NCI-H1436 (cell line): ENCODE results near the gene MRPL53.

Source experiments
- DNase-seq: peaks from one replicate; lab custom pipeline; 2025; lab: John Stamatoyannopoulos, UW

The MRPL53 gene

DNA sequence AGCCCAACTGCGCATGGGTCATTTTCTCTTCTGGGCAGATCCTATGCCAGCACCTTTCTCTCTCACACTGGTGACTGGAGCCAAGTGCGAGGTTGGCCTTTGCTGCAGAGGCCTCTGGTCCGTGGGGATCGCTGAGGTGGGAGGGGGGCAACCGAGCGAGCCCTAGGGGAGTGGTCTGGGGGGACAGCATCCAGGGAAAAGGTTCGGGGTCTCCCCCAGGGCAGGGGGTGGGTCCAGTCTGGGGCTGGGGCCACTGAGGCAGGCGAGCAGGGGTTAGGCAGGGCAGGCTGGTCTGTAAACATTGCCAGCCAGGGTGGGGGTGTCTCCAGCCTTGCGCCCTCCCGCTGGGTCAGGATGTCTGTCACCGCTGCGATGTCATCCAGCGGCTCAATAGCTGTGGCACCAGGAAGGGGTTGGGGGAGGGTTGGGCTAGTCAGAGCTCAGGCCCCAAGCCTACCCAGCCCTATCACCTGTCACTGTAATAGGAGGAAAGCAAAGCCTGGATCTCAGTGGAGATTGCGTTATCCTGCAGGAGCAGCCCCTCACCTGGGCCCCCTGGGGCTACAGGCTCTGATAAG is 46.2 kb downstream of the MRPL53 start:
- DNase-seq = no peak

DNA sequence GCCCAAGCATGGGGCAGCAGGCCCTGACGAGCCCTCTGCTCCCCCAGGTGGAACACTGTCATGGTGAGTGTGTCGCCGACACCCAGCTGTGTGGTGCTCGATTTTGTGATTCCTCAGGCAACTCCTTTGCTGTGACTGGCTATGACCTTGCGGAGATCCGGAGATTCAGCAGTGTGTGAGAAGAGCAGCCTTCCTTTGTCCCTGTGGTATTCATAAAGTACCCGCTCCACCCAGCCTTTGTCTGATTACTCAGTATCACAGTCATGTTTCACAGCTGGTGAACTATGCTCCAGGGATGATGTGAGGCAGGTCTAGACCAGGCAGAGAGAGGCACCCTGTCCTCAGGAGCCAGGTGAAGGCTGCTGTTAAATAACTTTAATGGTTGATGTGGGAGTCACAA is 47.0 kb downstream of the MRPL53 start:
- DNase-seq = no peak

DNA sequence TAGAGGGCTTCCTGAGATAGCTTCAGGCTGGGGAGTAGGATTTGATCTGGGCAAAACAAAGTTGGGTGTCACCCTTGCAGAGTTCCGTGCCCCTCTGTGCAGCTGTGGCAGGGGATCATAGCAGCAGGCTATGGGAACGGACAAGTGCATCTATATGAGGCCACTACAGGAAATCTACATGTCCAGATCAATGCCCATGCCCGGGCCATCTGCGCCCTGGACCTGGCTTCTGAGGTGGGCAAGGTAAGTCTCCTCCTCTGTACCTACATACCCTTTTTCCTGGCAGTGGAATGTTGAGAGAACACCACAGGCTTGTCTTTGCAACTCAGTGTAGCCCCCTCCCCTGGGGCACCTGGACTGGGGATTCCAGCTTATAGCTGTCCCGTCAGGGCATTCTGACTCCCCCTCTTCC is 47.5 kb downstream of the MRPL53 start:
- no peak for DNase-seq

DNA sequence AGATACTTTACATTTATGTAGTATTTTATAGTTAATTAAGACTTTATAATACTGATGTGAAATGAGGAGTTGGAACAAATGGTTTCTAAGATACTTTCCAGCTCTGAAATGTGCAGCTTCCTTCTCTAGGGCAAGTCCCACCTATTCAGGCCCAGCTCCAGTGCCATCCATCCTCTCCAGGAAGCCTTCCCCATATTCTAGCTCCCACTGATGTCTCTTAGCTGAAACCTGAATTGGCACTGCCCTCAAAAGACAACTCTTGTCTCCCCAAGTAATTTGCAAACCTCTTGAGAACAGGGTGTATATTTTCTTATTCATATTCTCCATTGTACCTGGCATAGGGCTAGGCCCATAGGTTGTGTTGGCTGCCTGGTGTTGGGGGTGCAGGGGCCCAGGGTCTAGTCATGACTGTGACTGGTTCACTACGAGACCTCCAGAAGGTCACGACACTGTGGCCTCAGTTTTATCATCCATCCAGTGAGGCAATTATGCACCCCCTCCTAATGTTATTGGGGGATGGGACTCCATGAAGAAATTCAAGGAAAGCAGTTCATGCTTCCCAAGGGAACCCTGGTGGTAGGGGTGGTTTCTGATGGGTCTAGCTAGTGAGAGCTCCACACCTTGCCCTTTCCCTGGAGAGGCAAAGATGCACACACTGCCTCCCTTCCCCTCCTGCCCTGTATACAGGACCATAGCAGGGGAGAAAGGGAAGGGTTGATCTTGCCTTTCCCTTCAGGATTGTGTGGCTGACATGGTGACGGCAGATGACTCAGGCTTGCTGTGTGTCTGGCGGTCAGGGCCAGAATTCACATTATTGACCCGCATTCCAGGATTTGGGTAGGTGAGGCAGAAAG is 48.1 kb downstream of the MRPL53 start:
- DNase-seq = no peak

DNA sequence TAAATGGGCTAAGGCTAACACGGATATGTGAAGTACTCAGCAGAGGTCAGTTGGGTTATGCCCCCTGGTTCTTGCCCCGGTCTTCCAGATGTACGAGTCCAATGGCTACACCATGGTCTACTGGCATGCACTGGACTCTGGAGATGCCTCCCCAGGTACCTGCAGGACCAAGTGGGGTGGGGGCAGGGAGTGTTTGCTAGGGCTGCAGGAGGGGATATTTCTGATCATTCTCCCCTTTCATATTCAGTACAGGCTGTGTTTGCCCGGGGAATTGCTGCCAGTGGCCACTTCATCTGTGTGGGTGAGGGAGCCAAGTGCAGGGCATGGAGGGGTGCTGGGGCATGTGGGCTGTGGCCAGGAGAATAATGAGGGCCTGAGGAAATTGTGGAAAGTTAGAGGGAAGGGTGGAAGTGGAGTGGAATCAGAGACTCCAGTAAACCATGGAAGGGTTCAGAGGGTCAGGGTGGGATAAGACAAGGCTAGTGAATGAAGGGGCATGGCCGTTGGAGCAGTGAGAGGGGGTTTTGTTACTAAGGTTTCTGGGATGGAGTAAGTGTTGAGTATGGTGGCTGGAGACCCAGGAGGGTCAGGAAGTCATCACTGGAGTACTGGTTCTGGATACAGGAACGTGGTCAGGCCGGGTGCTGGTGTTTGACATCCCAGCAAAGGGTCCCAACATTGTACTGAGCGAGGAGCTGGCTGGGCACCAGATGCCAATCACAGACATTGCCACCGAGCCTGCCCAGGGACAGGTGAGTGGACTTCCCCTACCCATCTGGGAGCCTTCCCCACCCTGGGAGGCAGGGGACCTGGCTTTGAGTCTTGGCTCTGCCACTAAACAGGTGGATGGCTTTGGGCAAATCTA is 49.0 kb downstream of the MRPL53 start:
- no peak for DNase-seq
